SK-N-MC (cell line): ENCODE measurements around the gene KRT13.

Experiments
- DNase-seq: peaks from one replicate; pipeline ENCODE4 v3.0.0-alpha.2; 2011; ENCODE audit warnings: low read depth, low spot score
- H3K27ac ChIP-seq: fragments of 200-600 bp; sonication (generic); 2 replicates; pipeline ENCODE4 v1.5.1; 2016; ENCODE audit warnings: mixed run types
- H3K36me3 ChIP-seq: fragments of 200-600 bp; sonication (generic); 2 replicates; pipeline ENCODE4 v1.6.1; 2017; ENCODE audit warnings: antibody characterized with exemption, low read length, mixed read lengths; ENCODE audit not compliant: insufficient read depth
- H3K4me3 ChIP-seq: fragments of 200-600 bp; sonication (generic); 2 replicates; pipeline ENCODE4 v1.5.1; 2016
- H3K9ac ChIP-seq: fragments of 200-600 bp; sonication (generic); 2 replicates; pipeline ENCODE4 v1.8.0; 2017; ENCODE audit warnings: mixed run types, mixed read lengths; ENCODE audit not compliant: insufficient read length
- H3K9me3 ChIP-seq: fragments of 200-600 bp; sonication (generic); 2 replicates; pipeline ENCODE4 v1.6.1; 2017; ENCODE audit warnings: low read depth, mild to moderate bottlenecking, antibody characterized with exemption, low read length, moderate library complexity, mixed read lengths
- EZH2 ChIP-seq: fragments of 200-600 bp; sonication (generic); IDR thresholded peaks from one replicate; pipeline ENCODE4 v1.6.1; 2017; ENCODE audit warnings: antibody characterized with exemption
- FOXP2 ChIP-seq: optimal IDR thresholded peaks from 2 replicates; pipeline ENCODE3; 2011; ENCODE audit warnings: mild to moderate bottlenecking, moderate library complexity; ENCODE audit not compliant: insufficient read depth; ENCODE audit errors: extremely low read length, control extremely low read depth
- POLR2AphosphoS5 ChIP-seq: IDR thresholded peaks from 2 replicates; pipeline ENCODE4 v1.6.1; 2012; ENCODE audit warnings: mild to moderate bottlenecking, low read depth, low read length, borderline replicate concordance

The KRT13 gene

DNA sequence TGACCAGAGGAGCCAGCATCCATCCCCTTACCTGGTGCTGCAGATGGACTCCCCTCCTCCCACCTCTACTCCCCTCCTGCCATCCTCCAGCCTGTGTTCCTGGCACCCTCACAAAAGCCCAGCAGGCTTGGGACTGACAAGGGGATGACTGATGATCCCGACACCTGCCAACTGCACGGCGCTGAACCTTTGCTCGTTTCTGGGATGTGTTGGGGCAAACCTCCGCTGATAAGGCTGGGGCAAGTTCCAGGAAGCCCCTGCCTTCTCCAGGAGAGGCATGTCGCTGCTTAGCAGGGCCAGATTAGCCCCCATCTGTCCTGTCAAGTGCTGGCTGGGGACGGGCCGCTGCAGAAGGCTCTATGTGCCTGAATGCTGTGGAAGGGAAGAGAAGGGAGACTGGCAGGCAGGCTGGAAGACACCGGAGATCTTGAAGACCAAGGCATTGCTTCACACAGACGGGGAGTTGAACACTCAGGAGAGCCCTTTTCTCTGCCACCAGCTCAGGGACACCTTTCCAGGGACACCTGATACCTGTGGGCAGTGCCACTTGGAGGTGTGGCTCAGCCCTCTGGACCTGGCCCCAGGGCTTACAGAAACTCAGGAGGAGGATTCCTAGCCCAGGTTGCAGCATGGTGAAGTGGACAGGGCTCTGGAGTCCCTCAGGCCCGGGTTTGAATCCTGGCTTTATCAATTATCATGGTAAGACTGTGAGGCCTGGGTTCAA is 14.3 kb upstream of the KRT13 start:
- Histone ChIP-seq H3K9ac (no peak overlapping the region), H3K27ac (no peak overlapping the region), H3K4me3 (no peak overlapping the region), H3K9me3 (no peaks in the 10 kb centered on the region), H3K36me3 (no peaks in the 10 kb centered on the region)
- no peak for DNase-seq
- TF ChIP-seq EZH2 (no peak), FOXP2 (no peak), POLR2AphosphoS5 (no peak)

- H3K27ac ChIP-seq = no peak within 1 kb of the TSS
- no peak for DNase-seq
- H3K4me3 ChIP-seq = no peak within 1 kb of the TSS
- TF ChIP-seq FOXP2 (no peak), POLR2AphosphoS5 (no peak), EZH2 (no peak)
- H3K9ac ChIP-seq = no peak within 1 kb of the TSS
- no peaks in the 10 kb centered on the region for H3K9me3 ChIP-seq
- no peaks in the 10 kb centered on the region for H3K36me3 ChIP-seq
Observed at GRCh38 chr17:41518789-41519449, 13.5 kb upstream of the KRT13 start, which contains the start of gene KRT15. TSS of gene KRT15 (minus strand) at chr17:41518890. CDS start at chr17:41518827, 63 bp downstream.

GRCh38 chr17:41518031-41518430 is 12.6 kb upstream of the KRT13 start:
- H3K9ac ChIP-seq = no peak overlapping the region
- H3K9me3 ChIP-seq = no peaks in the 10 kb centered on the region
- H3K36me3 ChIP-seq = no peaks in the 10 kb centered on the region
- TF ChIP-seq FOXP2 = no peak
- no peak for TF ChIP-seq POLR2AphosphoS5
- no peak for TF ChIP-seq EZH2
- no peak for DNase-seq
- H3K4me3 ChIP-seq = no peak overlapping the region
- no peak overlapping the region for H3K27ac ChIP-seq

DNA sequence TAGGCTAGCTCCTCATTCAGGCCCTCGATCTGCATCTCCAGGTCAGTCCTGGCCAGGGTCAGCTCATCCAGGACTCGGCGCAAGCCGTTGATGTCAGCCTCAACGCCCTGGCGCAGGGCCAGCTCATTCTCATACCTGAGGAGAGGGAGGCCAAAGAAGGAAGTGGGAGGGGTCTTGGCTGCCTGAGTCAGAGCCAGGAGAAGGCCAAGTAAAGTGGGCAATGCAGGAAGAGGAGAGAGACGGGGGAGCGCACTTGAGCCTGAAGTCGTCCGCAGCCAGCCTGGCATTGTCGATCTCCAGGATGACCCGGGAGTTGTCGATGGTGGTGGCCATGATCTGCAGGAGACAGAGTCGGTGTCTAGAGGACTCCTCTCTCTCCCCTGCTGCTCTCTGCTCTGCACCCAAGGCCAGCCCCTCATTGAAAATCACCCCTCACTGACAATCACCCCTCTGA is 11.4 kb upstream of the KRT13 start:
- H3K9me3 ChIP-seq = no peaks in the 10 kb centered on the region
- TF ChIP-seq POLR2AphosphoS5 = no peak
- no peak for TF ChIP-seq FOXP2
- no peak for TF ChIP-seq EZH2
- H3K4me3 ChIP-seq = no peak overlapping the region
- no peak for DNase-seq
- no peak overlapping the region for H3K9ac ChIP-seq
- H3K27ac ChIP-seq = no peak overlapping the region
- no peaks in the 10 kb centered on the region for H3K36me3 ChIP-seq

DNA sequence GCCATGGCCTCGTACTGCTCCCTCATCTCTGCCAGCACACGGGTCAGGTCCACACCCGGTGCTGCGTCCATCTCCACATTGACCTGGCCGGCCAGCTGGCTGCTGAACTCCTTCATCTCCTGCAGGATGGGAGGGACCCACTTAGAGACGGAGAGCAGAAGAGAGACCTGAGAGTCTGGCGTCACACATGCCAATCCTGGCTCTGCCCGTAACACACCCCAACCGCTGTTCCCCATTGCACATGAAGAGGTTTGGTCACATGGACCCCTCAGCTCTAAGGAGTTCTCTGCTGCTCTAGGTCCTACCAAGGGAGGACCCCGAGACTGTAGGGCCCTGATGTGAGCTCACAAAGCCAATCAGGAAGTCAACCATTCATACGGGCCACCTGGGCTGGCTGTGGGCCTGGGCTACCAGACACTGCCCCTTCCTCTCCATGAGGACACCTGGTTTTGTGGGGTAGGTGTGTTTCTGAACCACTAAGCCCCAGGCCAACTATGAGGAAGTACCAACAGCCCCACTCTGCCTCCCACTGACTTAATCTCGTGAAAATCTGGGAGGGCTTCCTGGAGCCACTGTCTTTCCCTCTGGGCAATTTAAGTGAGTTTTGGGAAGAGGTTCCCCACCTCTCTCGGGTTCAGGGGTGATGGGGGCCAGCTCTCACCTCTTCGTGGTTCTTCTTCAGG is 10.9 kb upstream of the KRT13 start:
- no peaks in the 10 kb centered on the region for H3K36me3 ChIP-seq
- H3K9me3 ChIP-seq = no peaks in the 10 kb centered on the region
- H3K9ac ChIP-seq = no peak overlapping the region
- no peak for DNase-seq
- H3K27ac ChIP-seq = no peak overlapping the region
- no peak for TF ChIP-seq POLR2AphosphoS5
- no peak for TF ChIP-seq EZH2
- no peak for TF ChIP-seq FOXP2
- no peak overlapping the region for H3K4me3 ChIP-seq

- Histone ChIP-seq H3K27ac (no peak overlapping the region), H3K9ac (no peak overlapping the region), H3K36me3 (no peaks in the 10 kb centered on the region), H3K4me3 (no peak overlapping the region), H3K9me3 (no peaks in the 10 kb centered on the region)
- DNase-seq = no peak
- TF ChIP-seq POLR2AphosphoS5 (no peak), FOXP2 (no peak), EZH2 (no peak)
Observed at GRCh38 chr17:41513168-41513547, 7.7 kb upstream of the KRT13 start.

DNA sequence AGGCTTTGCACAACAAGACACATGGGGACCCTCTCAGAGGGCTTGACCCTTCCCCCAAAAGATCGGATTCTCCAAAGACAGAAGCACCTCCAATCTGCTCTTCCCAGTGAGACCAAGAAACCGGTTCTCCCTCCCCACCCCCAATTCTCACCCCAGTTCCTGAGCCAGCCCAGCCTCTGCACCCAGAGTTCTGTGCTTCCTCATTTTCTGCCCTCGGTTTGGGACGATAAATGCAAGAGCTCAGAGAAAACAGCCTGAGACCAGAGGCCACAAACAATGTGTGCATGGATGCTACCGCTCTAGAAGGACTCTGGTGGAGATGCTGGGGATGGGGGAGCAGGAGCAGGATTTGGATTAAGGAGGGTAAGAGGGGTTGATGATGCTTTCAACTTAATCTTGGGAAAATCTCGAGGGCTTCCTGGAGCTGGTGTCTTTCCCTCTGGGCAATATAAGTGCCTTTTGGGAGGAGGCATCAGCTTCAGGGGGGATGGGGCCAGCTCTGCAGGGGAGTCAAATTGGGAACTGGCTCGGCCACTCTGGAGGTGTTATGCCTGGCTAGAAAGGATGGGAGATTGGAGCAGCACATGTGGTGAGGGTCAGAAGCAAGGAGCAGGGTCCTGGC is 7.2 kb upstream of the KRT13 start:
- H3K36me3 ChIP-seq = no peaks in the 10 kb centered on the region
- no peak overlapping the region for H3K9ac ChIP-seq
- H3K27ac ChIP-seq = no peak overlapping the region
- H3K4me3 ChIP-seq = no peak overlapping the region
- no peak for TF ChIP-seq EZH2
- TF ChIP-seq FOXP2 = no peak
- no peak for DNase-seq
- no peaks in the 10 kb centered on the region for H3K9me3 ChIP-seq

DNA sequence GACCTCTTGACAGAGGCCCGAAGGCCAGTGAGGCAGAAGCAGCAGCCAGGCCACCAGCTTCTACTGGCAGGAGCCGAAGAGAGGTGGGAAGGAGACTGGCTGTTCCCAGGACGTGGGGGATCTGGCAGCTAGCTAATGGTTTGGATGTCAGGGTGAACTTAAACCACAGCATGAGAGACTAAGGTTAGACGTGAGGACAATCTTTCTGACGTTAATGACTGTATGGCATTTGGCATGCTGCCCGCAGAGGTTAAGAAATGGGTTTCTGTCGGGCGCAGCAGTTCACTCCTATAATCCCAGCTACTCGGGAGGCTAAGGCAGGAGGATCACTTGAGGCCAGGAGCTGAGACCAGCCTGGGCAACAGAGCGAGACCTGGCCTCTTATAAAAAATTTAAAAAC is 6.3 kb upstream of the KRT13 start:
- no peak for DNase-seq
- no peak overlapping the region for H3K27ac ChIP-seq
- TF ChIP-seq FOXP2 (no peak), POLR2AphosphoS5 (no peak), EZH2 (no peak)
- H3K36me3 ChIP-seq = no peaks in the 10 kb centered on the region
- H3K4me3 ChIP-seq = no peak overlapping the region
- no peaks in the 10 kb centered on the region for H3K9me3 ChIP-seq
- no peak overlapping the region for H3K9ac ChIP-seq

DNA sequence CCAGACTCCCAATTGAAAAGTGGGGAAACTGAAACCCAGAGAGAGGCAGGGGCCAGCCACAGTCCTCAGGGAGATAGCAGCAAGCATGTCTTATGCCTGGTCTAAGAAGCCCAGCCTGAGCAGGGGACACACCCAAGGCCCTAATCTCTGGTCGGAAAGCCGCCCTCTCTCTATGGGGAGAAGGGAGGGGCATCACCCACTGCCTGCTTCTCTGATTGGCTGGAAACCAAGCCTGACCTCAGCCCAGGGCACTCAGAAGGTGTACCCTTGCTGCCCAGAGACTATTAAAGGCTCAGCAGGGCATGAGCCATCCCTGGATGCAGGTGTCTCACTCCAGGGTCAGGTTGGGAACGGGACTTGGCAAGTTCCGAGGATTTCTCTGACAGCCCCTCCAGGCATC is 5.7 kb upstream of the KRT13 start:
- Histone ChIP-seq H3K4me3 (no peak overlapping the region), H3K27ac (no peak overlapping the region), H3K9me3 (no peaks in the 10 kb centered on the region), H3K9ac (no peak overlapping the region), H3K36me3 (no peaks in the 10 kb centered on the region)
- DNase-seq = no peak
- TF ChIP-seq FOXP2 (no peak), POLR2AphosphoS5 (no peak), EZH2 (no peak)
